Measurements from ENCODE around the gene APOB.

DNA sequence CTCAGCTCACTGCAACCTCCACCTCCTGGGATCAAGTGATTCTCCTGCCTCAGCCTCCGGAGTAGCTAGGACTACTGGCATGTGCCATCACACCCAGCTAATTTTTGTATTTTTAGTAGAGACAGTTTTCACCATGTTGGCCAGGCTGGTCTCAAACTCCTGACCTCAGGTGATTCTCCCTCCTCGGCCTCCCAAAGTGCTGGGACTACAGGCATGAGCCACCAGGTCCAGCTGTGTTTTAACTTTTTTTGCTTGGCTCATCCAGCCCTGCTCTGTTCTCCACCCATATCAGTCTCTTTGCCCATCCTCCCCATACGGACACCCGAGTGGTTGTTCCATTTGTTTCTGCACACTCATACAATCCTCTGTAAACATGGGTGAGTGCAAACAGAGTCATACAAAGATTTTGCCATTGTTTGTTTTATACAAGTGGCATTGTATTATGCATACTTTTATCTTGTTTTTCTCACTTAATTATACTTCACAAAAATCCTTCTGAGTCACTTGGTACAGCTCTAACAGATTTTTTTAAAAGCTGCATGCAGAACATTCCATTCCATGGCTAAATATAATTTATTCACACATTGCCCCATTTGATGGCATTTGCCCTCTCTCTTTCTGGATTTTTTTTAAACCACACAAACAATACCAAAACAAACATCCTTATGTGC is 5.3 kb downstream of the APOB start:
- TF ChIP-seq, protein P1, sequence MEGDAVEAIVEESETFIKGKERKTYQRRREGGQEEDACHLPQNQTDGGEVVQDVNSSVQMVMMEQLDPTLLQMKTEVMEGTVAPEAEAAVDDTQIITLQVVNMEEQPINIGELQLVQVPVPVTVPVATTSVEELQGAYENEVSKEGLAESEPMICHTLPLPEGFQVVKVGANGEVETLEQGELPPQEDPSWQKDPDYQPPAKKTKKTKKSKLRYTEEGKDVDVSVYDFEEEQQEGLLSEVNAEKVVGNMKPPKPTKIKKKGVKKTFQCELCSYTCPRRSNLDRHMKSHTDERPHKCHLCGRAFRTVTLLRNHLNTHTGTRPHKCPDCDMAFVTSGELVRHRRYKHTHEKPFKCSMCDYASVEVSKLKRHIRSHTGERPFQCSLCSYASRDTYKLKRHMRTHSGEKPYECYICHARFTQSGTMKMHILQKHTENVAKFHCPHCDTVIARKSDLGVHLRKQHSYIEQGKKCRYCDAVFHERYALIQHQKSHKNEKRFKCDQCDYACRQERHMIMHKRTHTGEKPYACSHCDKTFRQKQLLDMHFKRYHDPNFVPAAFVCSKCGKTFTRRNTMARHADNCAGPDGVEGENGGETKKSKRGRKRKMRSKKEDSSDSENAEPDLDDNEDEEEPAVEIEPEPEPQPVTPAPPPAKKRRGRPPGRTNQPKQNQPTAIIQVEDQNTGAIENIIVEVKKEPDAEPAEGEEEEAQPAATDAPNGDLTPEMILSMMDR (IDR thresholded peaks at IDR 0.05) = no peak
- no peak for TF ChIP-seq POLR2A (IDR thresholded peaks at IDR 0.05)
